MM.1S (cell line): ENCODE measurements around the gene FYTTD1.

Source experiments
- DNase-seq: peaks from one replicate; pipeline ENCODE4 v3.0.0-alpha.2; 2015
- H2AFZ ChIP-seq: fragments of 300-600 bp; sonication (generic); 2 replicates; pipeline ENCODE4 v1.6.0; 2016; ENCODE audit warnings: antibody characterized with exemption, low read length
- H3F3A ChIP-seq: fragments of 300-600 bp; sonication (generic); 2 replicates; pipeline ENCODE4 v1.6.1; 2016; ENCODE audit warnings: mild to moderate bottlenecking, antibody characterized with exemption, low read length, moderate library complexity, mixed read lengths; ENCODE audit not compliant: insufficient read depth
- H3K27ac ChIP-seq: fragments of 300-600 bp; sonication (generic); 2 replicates; pipeline ENCODE4 v1.5.1; 2016; ENCODE audit warnings: mild to moderate bottlenecking, low read length
- H3K27me3 ChIP-seq: fragments of 300-600 bp; sonication (generic); replicated peaks from 2 replicates; pipeline ENCODE4 v1.6.0; 2016; ENCODE audit warnings: low read length; ENCODE audit not compliant: insufficient read depth
- H3K36me3 ChIP-seq: fragments of 300-600 bp; sonication (generic); replicated peaks from 2 replicates; pipeline ENCODE4 v1.6.1; 2016; ENCODE audit warnings: mild to moderate bottlenecking, low read length, mixed read lengths; ENCODE audit not compliant: insufficient read depth
- H3K4me1 ChIP-seq: fragments of 300-600 bp; sonication (generic); 2 replicates; pipeline ENCODE4 v1.6.1; 2016; ENCODE audit warnings: low read length, mixed read lengths
- H3K4me2 ChIP-seq: fragments of 300-600 bp; sonication (generic); 2 replicates; pipeline ENCODE4 v1.6.0; 2016; ENCODE audit warnings: low read depth, low read length
- H3K4me3 ChIP-seq: fragments of 300-600 bp; sonication (generic); 2 replicates; pipeline ENCODE4 v1.5.1; 2016; ENCODE audit warnings: low read length, mixed read lengths
- H3K79me2 ChIP-seq: fragments of 300-600 bp; sonication (generic); 2 replicates; pipeline ENCODE4 v1.6.1; 2016; ENCODE audit warnings: mixed run types, low read length, mixed read lengths
- H3K9ac ChIP-seq: fragments of 300-600 bp; sonication (generic); 2 replicates; pipeline ENCODE4 v1.6.1; 2016; ENCODE audit warnings: low read length, mixed read lengths
- H3K9me2 ChIP-seq: fragments of 300-600 bp; sonication (generic); replicated peaks from 2 replicates; pipeline ENCODE4 v1.6.1; 2016; ENCODE audit warnings: mild to moderate bottlenecking, low read length, mixed read lengths; ENCODE audit not compliant: insufficient read depth
- H3K9me3 ChIP-seq: fragments of 300-600 bp; sonication (generic); replicated peaks from 2 replicates; pipeline ENCODE4 v1.6.1; 2016; ENCODE audit warnings: mild to moderate bottlenecking, low read length, mixed read lengths; ENCODE audit not compliant: insufficient read depth
- H4K20me1 ChIP-seq: fragments of 300-600 bp; sonication (generic); 2 replicates; pipeline ENCODE4 v1.6.1; 2016; ENCODE audit warnings: mild to moderate bottlenecking, low read length, moderate library complexity, mixed read lengths; ENCODE audit not compliant: insufficient read depth
- EZH2 ChIP-seq: fragments of 300-600 bp; sonication (generic); optimal IDR thresholded peaks from 2 replicates; pipeline ENCODE3; 2017; ENCODE audit warnings: low read depth, mild to moderate bottlenecking, antibody characterized with exemption, low read length, mixed read lengths
- EZH2phosphoT487 ChIP-seq: fragments of 300-600 bp; sonication (generic); IDR thresholded peaks from 2 replicates; pipeline ENCODE4 v1.6.1; 2018; ENCODE audit warnings: antibody characterized with exemption, low read length
- TF ChIP-seq, protein P1 (sequence below): fragments of 300-600 bp; sonication (generic); IDR thresholded peaks from 2 replicates; pipeline ENCODE4 v1.5.1; 2016; ENCODE audit warnings: antibody characterized with exemption, low read length, mixed read lengths

The FYTTD1 gene

DNA sequence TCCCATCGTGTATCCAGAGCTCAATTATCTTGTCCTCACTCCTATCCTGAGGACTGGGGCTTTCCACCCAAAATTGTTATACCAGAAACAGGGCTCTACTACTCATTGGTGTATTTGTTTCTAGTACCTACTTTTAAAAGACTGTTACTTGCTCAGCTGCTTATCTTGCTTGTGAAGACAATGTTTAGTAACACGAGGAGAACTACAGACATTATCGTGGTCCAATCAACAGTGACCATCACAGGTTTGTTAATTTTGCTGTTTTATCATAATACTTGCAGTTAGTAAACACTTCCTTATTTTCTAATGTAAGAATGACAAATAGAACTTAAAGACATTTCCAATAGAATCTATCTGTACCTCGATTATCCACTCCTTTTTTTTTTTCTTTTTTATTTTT is 54.8 kb downstream of the FYTTD1 start:
- no peaks in the 10 kb centered on the region for H3K9me2 ChIP-seq
- TF ChIP-seq EZH2 = no peak
- TF ChIP-seq EZH2phosphoT487 = no peak
- TF ChIP-seq, protein P1, sequence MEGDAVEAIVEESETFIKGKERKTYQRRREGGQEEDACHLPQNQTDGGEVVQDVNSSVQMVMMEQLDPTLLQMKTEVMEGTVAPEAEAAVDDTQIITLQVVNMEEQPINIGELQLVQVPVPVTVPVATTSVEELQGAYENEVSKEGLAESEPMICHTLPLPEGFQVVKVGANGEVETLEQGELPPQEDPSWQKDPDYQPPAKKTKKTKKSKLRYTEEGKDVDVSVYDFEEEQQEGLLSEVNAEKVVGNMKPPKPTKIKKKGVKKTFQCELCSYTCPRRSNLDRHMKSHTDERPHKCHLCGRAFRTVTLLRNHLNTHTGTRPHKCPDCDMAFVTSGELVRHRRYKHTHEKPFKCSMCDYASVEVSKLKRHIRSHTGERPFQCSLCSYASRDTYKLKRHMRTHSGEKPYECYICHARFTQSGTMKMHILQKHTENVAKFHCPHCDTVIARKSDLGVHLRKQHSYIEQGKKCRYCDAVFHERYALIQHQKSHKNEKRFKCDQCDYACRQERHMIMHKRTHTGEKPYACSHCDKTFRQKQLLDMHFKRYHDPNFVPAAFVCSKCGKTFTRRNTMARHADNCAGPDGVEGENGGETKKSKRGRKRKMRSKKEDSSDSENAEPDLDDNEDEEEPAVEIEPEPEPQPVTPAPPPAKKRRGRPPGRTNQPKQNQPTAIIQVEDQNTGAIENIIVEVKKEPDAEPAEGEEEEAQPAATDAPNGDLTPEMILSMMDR = no peak
- H3K36me3 ChIP-seq = no peaks in the 10 kb centered on the region
- no peak overlapping the region for H3K4me2 ChIP-seq
- peaks cover 30% of the 10 kb centered on the region for H3K4me1 ChIP-seq
- H3K9ac ChIP-seq = no peak overlapping the region
- H3F3A ChIP-seq = peaks cover 13% of the 10 kb centered on the region
- H3K9me3 ChIP-seq = no peaks in the 10 kb centered on the region
- no peaks in the 10 kb centered on the region for H4K20me1 ChIP-seq
- no peak for DNase-seq
- no peak overlapping the region for H2AFZ ChIP-seq
- no peaks in the 10 kb centered on the region for H3K27me3 ChIP-seq
- H3K27ac ChIP-seq = no peak overlapping the region
- H3K4me3 ChIP-seq = no peak overlapping the region
- H3K79me2 ChIP-seq = peaks cover 44% of the 10 kb centered on the region

DNA sequence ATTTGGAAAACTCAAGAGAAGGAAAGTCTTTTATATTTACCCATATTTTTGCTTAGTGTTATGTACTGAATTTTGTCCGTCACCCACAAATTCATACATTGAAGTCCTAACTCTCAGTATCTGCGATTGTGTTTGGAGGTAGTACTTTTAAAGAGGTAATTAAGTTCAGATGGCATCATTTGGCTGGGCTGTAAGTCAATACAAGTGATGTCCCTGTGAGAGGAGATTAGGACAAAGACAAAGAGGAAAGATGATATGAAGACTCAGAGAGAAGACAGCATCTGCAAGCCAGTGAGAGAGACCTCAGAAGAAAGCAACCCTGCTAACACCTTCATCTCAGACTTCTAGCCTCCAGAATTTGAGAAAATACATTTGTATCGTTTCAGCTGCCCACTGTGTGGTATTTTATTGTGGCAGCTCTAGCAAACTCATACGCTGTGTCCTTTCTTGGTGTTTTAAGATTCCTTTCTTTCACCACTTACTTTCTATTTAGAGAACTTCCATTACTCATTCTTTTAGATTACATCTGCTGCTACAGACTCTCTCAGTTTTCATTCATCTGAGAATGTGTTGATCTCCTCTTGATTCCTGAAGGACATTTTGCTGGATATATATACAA is 58.4 kb downstream of the FYTTD1 start:
- Histone ChIP-seq H2AFZ (no peak overlapping the region), H3K79me2 (peaks cover 39% of the 10 kb centered on the region), H3K9me3 (no peaks in the 10 kb centered on the region), H3K27me3 (no peaks in the 10 kb centered on the region), H3K4me1 (peaks cover 1% of the 10 kb centered on the region), H3K27ac (no peak overlapping the region), H3K36me3 (no peaks in the 10 kb centered on the region), H3K9me2 (no peaks in the 10 kb centered on the region), H4K20me1 (no peaks in the 10 kb centered on the region), H3K4me2 (no peak overlapping the region), H3K9ac (no peak overlapping the region), H3K4me3 (no peak overlapping the region), H3F3A (no peaks in the 10 kb centered on the region)
- no peak for TF ChIP-seq EZH2phosphoT487
- no peak for TF ChIP-seq EZH2
- TF ChIP-seq, protein P1 = no peak
- DNase-seq = no peak

DNA sequence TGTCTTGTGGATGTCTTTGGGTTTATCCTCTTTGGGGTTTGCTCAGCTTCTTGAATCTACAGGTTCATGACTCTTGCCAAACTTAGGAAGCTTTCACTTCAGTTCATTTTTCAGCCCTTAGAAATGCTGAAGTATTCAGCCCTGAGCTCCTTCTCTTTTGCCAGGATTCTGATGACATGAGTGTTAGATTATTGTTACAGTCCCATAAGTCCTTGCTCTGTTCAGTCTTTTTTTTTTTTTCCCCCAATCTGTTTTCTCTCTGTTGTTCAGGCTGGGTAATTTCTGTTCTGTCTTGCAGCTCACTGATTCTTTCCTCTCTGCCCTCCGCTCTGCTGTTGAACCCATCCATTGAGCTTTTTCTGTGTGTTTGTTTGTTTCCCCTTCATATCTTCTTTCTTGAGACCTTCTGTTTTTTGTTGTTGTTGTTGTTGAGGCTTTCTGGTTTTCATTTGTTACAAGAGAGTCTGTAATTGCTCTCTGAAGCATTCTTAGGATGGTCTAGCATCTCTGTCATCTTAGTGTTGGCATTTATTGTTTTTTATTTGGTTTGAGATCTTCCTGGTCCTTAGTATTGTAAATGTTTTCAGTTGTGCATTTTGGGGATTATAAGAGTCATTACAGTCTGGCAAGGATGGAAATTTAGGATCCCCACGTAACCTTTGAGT is 59.8 kb downstream of the FYTTD1 start:
- TF ChIP-seq EZH2 = no peak
- TF ChIP-seq, protein P1 = no peak
- TF ChIP-seq EZH2phosphoT487 = no peak
- Histone ChIP-seq H3K9ac (no peak overlapping the region), H3K9me2 (no peaks in the 10 kb centered on the region), H3K4me3 (no peak overlapping the region), H3K4me1 (no peaks in the 10 kb centered on the region), H3K36me3 (no peaks in the 10 kb centered on the region), H3K4me2 (no peak overlapping the region), H3K9me3 (no peaks in the 10 kb centered on the region), H3F3A (no peaks in the 10 kb centered on the region), H4K20me1 (no peaks in the 10 kb centered on the region), H3K79me2 (peaks cover 24% of the 10 kb centered on the region), H2AFZ (no peak overlapping the region), H3K27ac (no peak overlapping the region), H3K27me3 (no peaks in the 10 kb centered on the region)
- no peak for DNase-seq
